Natural killer cell (primary cell): Measurements from ENCODE around the gene ZNRD2. TPM values are rescaled to one million over a fixed set of nuclear protein-coding genes. Genes with fewer than 3 reads are reported as not detected.

Source experiments
- ATAC-seq, 3 donors: fragments of 150-1000 bp in 2 of 3; fragments of 200-7000 bp in 1 of 3; cut with Tn5 transposase; 1 replicate in 1 of 3; 2 replicates in 2 of 3; pipeline ENCODE4 v1.10.0; 2021; ENCODE audit warnings: mild to moderate bottlenecking in 2 of 3, moderate library complexity in 2 of 3
- DNase-seq, 2 donors: peaks; one replicate each; pipeline versions ENCODE4 v3.0.0 to v3.0.0-alpha.2; 2013 to 2021; ENCODE audit warnings: mixed read lengths in 1 of 2
- H3K27ac ChIP-seq: one replicate; pipeline ENCODE4 v1.5.1; 2013; ENCODE audit warnings: mild to moderate bottlenecking, low read length
- H3K27me3 ChIP-seq: one replicate; pipeline ENCODE4 v1.6.1; 2013; ENCODE audit warnings: low read length; ENCODE audit not compliant: control insufficient read depth, insufficient read depth
- H3K36me3 ChIP-seq: one replicate; pipeline ENCODE4 v1.6.1; 2013; ENCODE audit warnings: low read length; ENCODE audit not compliant: control insufficient read depth, insufficient read depth
- H3K4me1 ChIP-seq: one replicate; pipeline ENCODE4 v1.6.1; 2013; ENCODE audit warnings: low read length; ENCODE audit not compliant: control insufficient read depth, insufficient read depth
- H3K4me3 ChIP-seq: one replicate; pipeline ENCODE4 v1.5.1; 2013; ENCODE audit warnings: low read length
- H3K9me3 ChIP-seq: one replicate; pipeline ENCODE4 v1.6.1; 2013; ENCODE audit warnings: low read length; ENCODE audit not compliant: control insufficient read depth, insufficient read depth
- H3K27ac Mint-ChIP-seq, 2 donors: one replicate each; pipeline ENCODE4 v1.8.0; 2022; ENCODE audit warnings: mild to moderate bottlenecking in 2 of 2, mixed read lengths in 2 of 2, moderate library complexity in 1 of 2
- H3K27me3 Mint-ChIP-seq, 2 donors: one replicate each; pipeline ENCODE4 v1.8.0; 2022; ENCODE audit warnings: low read depth in 2 of 2, mixed read lengths in 2 of 2
- H3K36me3 Mint-ChIP-seq: one replicate; pipeline ENCODE4 v1.8.0; 2022; ENCODE audit warnings: mixed read lengths
- H3K4me1 Mint-ChIP-seq, 2 donors: one replicate each; pipeline ENCODE4 v1.8.0; 2022; ENCODE audit warnings: mixed read lengths in 2 of 2
- H3K4me3 Mint-ChIP-seq: one replicate; pipeline ENCODE4 v1.8.0; 2022; ENCODE audit warnings: mild to moderate bottlenecking, moderate library complexity, mixed read lengths
- H3K9me3 Mint-ChIP-seq, 2 donors: one replicate each; pipeline ENCODE4 v1.8.0; 2022; ENCODE audit warnings: mixed read lengths in 2 of 2
- WGBS: methylation state at CpG from one replicate; pipeline ENCODE4 v1.1.7; 2013; ENCODE audit warnings: missing lambda C conversion rate; ENCODE audit not compliant: insufficient coverage; 5-methylcytosine and 5-hydroxymethylcytosine counted together
- intact Hi-C: fragments of 100-400 bp; cut with micrococcal nuclease; formaldehyde crosslinking; loops from one replicate; pipeline ENCODE4 v1.14.2; 2022
- total RNA-seq, 4 donors: library from RNA; stranded (reverse); fragments of 120-200 nt in 1 of 4; gene quantifications; one replicate each; pipeline versions ENCODE4 v1.2.3 to v1.2.4, GENCODE V29; 2013 to 2022
- TF ChIP-seq, protein P1 (sequence below): fragments of 200-600 bp; IDR thresholded peaks from one replicate; pipeline ENCODE4 v1.8.0; 2022; ENCODE audit warnings: antibody characterized with exemption

The ZNRD2 gene
- total RNA-seq, 3 donors from 2014 or later (not counting 1 experiment from before 2014, with no cell fraction given) = 40.9 to 64.1 (median 60.0) TPM

DNA sequence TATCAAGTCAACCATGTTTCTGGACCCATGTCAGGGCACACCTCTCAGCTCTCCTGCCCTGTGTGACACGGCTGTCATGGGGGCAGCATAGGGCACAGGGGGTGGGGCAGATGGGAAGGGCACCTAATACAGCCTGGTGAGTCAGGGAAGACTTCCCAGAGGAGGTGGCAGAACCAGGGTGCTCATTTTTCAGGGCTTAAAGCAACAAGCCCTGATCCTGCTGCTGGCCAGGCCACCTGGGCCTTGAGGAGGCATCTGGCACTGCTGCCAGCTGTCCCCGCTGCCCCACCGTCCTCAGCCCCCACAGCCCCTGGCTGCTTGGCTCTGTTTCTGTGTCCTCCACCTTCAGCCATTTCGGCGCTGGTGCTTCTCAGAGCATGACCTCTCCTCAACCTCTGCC lies 39.4 kb downstream of the ZNRD2 start:
- intact Hi-C loops = loop anchor here (5.0 kb wide), 1 partner anchor 393 kb away; the partner anchor contains the start of genes BANF1 and EIF1AD

DNA sequence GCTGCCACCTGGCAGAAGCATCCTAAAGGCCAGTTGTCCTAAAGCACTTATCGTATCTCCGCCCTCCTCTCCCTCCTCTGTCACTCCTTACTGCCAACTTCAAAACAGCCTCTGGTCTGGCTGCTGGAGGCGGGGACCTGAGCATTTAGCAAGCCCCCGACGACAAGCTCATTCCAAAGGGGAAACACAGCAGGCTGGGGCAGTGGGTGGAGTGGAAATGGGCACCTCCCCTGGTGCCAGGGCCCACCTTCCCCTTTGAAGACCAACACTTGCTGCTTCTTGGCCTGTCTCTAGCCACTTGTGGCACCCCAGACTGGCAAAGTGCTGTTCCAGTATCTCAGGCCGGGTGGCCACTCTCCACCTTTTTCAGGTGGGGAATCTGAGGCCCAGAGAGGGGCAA lies 40.1 kb downstream of the ZNRD2 start:
- Mint-ChIP-seq H3K9me3 (no peaks in the 10 kb centered on the region), H3K4me3 (no peak overlapping the region), H3K4me1 (peaks cover 34 to 50% of the 10 kb centered on the region in 2 donors), H3K36me3 (no peaks in the 10 kb centered on the region), H3K27me3 (no peaks in the 10 kb centered on the region), H3K27ac (peak overlapping the region; percentile 78 to 97)
- TF ChIP-seq, protein P1, sequence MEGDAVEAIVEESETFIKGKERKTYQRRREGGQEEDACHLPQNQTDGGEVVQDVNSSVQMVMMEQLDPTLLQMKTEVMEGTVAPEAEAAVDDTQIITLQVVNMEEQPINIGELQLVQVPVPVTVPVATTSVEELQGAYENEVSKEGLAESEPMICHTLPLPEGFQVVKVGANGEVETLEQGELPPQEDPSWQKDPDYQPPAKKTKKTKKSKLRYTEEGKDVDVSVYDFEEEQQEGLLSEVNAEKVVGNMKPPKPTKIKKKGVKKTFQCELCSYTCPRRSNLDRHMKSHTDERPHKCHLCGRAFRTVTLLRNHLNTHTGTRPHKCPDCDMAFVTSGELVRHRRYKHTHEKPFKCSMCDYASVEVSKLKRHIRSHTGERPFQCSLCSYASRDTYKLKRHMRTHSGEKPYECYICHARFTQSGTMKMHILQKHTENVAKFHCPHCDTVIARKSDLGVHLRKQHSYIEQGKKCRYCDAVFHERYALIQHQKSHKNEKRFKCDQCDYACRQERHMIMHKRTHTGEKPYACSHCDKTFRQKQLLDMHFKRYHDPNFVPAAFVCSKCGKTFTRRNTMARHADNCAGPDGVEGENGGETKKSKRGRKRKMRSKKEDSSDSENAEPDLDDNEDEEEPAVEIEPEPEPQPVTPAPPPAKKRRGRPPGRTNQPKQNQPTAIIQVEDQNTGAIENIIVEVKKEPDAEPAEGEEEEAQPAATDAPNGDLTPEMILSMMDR = no peak
- Histone ChIP-seq H3K4me3 (no peak overlapping the region), H3K4me1 (peaks cover 50% of the 10 kb centered on the region), H3K27ac (peak overlapping the region; percentile 11), H3K9me3 (no peaks in the 10 kb centered on the region), H3K27me3 (no peaks in the 10 kb centered on the region), H3K36me3 (peaks cover 31% of the 10 kb centered on the region)
- intact Hi-C loops = loop anchor here (5.0 kb wide), 1 partner anchor 392 kb away; the partner anchor contains the start of genes BANF1 and EIF1AD
- 70% methylated on average over 6 of the region's 6 CpGs for WGBS
- DNase-seq (no peak), ATAC-seq (no peak)

More for the DNA sequence above, 39.4 kb downstream of the ZNRD2 start:
- no peaks in the 10 kb centered on the region for H3K9me3 Mint-ChIP-seq
- Histone ChIP-seq H3K27me3 (no peaks in the 10 kb centered on the region), H3K4me3 (no peak overlapping the region), H3K27ac (no peak overlapping the region), H3K36me3 (peaks cover 38% of the 10 kb centered on the region), H3K4me1 (peaks cover 46% of the 10 kb centered on the region), H3K9me3 (no peaks in the 10 kb centered on the region)
- ATAC-seq = no peak
- H3K4me3 Mint-ChIP-seq = no peak overlapping the region
- TF ChIP-seq, protein P1 = no peak
- H3K27me3 Mint-ChIP-seq = no peaks in the 10 kb centered on the region
- no peaks in the 10 kb centered on the region for H3K36me3 Mint-ChIP-seq
- 87% methylated on average over 5 of the region's 5 CpGs for WGBS
- peaks cover 27 to 50% of the 10 kb centered on the region in 2 donors for H3K4me1 Mint-ChIP-seq
- H3K27ac Mint-ChIP-seq = peak overlapping the region; percentile 78 to 97
- DNase-seq = no peak

DNA sequence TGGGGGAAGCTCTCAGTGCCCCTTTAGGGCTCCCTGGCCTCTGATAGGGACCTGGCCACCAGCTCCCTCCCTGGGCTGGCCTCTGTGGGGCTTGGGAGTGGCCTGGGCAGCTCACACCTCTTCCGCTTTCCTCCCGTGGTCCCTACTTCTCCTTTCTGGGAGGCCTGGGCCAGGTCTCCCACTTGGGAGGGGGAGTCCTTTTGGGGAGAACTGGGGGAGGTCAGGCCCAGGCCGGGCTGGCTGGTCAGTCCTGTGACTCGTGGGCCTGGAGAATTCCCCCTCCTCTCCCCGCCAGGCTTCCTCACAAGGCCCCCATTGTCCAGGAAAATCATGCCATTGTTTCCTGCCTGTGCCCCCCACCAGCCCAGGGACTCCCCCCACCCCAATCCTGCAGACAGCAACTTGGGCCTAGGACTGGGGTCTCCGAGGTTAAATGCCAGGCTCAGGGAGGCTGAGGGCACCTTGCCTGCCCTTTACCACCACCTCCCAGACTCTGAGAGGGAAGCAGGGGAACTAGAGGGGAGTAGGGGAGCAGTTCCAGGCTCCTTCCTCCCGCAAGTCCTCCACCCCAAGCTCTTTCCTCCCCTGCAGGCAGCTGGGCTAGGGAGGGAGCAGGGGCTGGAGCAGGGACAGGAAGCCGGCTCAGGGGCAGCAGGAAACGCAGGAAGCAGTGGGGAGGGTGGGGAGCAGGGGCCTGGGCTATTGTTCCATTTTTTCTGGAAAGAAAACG lies 40.9 kb downstream of the ZNRD2 start:
- TF ChIP-seq, protein P1 = no peak
- intact Hi-C loops = loop anchor here (5.0 kb wide), 1 partner anchor 391 kb away; the partner anchor contains the start of genes BANF1 and EIF1AD
- H3K36me3 ChIP-seq = peaks cover 23% of the 10 kb centered on the region
- Mint-ChIP-seq H3K27me3 (no peaks in the 10 kb centered on the region), H3K4me1 (peaks cover 35 to 51% of the 10 kb centered on the region in 2 donors), H3K36me3 (no peaks in the 10 kb centered on the region), H3K9me3 (no peaks in the 10 kb centered on the region), H3K4me3 (peak overlapping the region; percentile 13), H3K27ac (peak overlapping the region; percentile 96 to 97)
- ATAC-seq = no peak
- 38% methylated on average over 9 of the region's 10 CpGs for WGBS
- H3K4me1 ChIP-seq = peaks cover 51% of the 10 kb centered on the region
- no peaks in the 10 kb centered on the region for H3K9me3 ChIP-seq
- H3K4me3 ChIP-seq = no peak overlapping the region
- no peak for DNase-seq
- no peaks in the 10 kb centered on the region for H3K27me3 ChIP-seq
- H3K27ac ChIP-seq = peak overlapping the region; percentile 22
